Raji (cell line): ENCODE results near the gene MYEOV.

Experiments used
- POLR2A ChIP-seq: IDR thresholded peaks from 2 replicates; pipeline ENCODE4 v1.6.1; 2011; ENCODE audit warnings: low read depth, low read length, control low read depth; ENCODE audit not compliant: insufficient read depth

The MYEOV gene

GRCh38 chr11:69294571-69295078 lies 670 bp downstream of the MYEOV start:
- no peak for TF ChIP-seq POLR2A

DNA sequence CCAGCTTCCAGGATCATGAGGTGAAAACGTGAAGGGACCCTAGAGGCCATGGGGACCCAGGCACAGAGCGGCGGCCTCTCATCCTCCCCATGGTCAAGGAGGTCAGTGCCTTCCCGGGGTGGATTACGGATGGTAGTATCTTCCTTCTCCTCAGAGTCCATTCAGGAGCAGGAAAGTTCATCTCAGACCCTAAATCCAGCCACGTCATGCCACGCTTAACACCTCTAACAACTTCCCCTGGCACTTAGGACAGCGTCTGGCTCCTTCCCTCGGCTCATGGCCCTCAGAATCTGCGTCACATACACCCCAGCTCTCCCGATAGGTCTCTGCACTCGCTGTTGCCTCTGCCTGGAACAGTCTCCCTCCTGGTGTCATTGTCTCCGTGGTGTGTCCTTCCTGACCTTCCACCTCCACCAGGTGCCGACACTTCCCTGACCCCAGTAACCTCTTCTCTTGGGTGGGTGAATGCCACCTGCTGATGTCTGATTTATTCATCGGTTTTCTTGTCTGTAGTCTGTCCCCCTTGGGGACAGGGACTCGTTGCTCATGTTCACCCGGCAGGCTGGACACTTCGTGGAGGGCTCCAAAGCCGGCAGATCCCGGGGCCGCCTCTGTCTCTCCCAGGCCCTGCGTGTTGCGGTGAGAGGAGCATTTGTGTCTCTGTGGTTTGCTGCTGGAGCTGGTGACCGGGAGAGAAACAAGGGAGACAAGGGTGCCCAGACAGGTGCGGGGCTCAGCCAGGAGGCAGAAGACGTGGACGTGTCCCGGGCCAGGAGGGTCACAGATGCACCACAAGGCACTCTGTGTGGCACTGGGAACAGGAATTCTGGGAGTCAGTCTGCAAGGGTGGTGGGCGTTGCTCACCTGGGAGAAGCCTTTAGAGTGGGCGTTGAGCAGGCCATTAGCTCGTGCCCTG lies 1.4 kb downstream of the MYEOV start:
- TF ChIP-seq POLR2A: no peak

- no peak for TF ChIP-seq POLR2A
These were observed 2.3 kb downstream of the MYEOV start for GRCh38 chr11:69295995-69296889.

GRCh38 chr11:69296890-69297786 lies 3.2 kb downstream of the MYEOV start:
- TF ChIP-seq POLR2A: no peak

DNA sequence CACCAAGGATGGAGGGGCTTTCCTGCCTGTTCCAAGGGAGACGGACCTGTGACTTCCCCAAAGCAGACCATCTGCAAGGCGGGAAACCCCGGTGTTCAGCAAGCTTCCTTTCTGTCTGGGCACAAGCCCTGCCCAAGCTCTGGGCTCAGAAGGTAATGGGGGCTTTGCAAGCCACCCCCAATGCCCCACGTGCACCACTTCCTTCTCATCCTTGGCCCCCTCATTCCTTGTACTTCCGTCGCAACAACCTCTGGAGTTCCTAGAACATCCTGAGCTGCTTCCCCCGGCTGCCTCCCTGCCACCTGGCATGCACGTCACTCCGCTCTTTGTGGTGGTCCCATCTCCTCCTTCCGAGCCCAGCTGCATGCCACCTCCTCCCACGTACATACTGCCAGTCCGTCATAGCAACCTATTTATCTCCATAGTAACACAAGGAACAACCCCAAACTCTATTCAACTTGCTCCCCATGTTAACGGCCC lies 3.9 kb downstream of the MYEOV start:
- no peak for TF ChIP-seq POLR2A

DNA sequence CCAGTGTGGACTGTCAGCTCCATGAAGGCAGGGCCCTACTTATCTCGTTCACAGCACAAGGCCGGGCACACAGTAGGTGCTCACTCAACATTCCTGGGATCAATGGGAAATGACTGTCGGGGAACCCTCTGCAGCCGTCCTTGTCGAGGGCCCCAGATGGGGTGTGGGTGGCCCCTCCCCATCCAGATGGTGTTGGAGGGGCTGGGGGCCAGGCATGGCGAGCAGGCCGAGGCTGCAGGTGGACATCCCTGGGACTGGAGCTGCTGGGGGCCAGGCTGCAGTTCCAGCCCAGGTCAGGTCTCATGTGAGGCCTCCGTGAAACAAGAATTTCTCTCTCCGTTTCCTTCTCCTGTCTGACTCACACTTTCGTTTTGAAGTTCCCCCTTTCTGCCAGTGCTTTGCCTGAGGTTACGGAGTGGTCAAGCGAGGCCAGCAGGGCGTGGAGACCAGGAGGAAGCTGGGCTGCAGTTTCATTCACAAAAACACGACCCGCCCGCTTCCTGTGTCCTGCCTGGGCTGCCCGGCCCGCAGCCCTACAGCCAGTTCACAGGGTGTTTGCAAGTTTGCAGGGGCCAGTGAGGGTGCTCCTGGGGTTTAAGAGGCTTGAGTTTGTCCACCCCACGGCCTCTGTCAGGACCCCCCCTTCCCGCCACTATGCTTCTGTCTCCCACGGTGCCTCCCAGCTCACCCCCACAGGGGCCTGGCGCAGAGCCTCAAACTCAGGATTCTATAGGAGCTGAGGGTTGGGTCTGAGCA lies 4.5 kb downstream of the MYEOV start:
- TF ChIP-seq POLR2A: no peak

GRCh38 chr11:69299023-69299461 lies 5.1 kb downstream of the MYEOV start:
- no peak for TF ChIP-seq POLR2A

DNA sequence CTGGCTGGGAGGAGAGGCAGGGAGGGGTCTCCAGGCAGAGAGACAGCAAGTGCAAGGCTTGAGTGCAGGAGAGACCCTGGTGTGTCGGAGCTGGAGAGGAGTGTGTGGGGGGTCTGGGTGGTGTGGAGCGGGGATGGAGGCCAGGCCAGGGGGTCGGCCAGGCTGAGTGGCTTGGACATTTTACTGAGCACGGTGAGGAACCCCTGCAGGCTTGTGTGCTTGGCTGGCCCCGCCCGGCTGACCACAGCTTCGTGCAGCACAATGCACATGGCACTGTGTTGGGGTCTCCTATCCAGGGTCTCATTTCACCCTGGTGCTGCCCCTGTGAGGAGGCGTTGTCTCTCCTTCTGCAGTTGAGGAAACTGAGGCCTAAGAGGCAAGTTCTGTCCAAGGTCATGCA lies 5.6 kb downstream of the MYEOV start:
- no peak for TF ChIP-seq POLR2A

DNA sequence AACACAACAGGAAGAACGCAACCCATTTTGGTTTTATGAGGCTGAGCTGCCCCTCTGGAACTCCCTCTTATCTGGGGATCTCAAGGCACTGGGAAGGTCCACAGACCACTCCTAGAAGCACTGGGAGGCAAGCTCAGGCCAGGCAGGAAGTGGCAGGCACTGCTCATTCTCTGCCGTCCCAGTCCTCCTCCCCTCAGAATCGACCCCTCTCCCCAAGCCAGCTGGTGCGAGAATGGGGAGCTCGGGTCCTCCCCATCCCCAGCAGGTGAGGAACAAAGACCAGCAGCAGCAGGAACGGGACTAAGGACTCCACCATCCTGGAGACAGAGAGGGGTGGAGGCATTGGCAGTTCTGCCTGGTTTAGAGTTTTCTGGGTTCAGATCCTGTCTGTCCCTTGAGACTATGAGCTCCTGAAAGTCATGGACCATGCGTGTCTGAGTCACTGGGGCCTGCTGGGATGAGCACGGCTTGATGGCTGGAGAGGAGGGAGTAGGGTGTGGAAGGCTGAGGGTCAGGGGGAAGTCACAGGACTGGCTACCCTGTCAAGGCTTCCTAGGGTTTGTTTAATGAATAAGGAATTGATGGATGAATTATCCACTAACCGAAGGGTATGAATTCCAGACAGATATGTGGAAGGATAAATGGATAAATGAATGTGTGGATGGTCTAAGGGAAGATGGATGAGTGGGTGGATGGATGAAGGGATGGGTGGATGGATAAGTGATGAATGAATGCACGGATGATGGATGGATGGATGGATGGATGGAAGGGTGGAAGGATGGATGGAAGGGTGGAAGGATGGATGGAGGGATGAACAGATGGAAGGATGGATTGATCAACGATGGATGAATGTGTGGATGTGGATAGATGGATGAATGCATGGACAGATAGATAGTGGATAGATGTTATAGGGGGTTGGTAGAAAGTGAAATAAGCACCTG lies 6.4 kb downstream of the MYEOV start:
- TF ChIP-seq POLR2A: no peak

GRCh38 chr11:69301081-69301454 lies 7.1 kb downstream of the MYEOV start:
- TF ChIP-seq POLR2A: no peak

GRCh38 chr11:69301455-69302401 lies 7.8 kb downstream of the MYEOV start:
- TF ChIP-seq POLR2A: no peak
